ENCODE measurements around the gene PLA2G4D.

The PLA2G4D gene

DNA sequence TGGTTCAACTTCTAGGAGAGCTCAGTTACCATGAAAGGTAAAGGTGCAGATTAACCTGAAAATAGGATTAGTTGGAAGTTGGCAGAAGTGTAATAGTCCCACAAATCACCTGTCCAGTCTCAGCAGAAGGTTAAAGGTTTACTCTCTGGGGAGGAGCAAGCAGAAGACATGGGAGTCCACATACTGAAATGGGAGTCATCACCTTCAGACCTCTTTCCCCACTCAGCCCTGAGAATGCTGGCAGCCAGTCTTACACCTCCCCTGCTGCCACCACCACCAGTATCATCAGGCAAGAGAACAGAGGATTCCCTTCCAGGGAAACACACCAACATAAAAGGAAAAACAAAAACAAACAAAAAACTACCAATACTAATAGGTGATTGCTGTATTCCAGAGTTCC, 13.8 kb upstream of the PLA2G4D start:
- no peaks in the 10 kb centered on the region for H3K9me3 ChIP-seq (ENCODE audit: control insufficient read depth, low read length)
- H3K27ac ChIP-seq (ENCODE audit: insufficient read depth, low read length, poor library complexity, severe bottlenecking): no peak overlapping the region
- no peak for DNase-seq
- H3K4me1 ChIP-seq (ENCODE audit: control insufficient read depth, insufficient read depth, low read length, poor library complexity, severe bottlenecking): peaks cover 4% of the 10 kb centered on the region
- no peaks in the 10 kb centered on the region for H3K36me3 ChIP-seq (ENCODE audit: control insufficient read depth, insufficient read depth, low read length)
- no peak overlapping the region for H3K4me3 ChIP-seq (ENCODE audit: insufficient read depth, low read depth, low read length, poor library complexity, severe bottlenecking)
- H3K27me3 ChIP-seq (replicated peaks; ENCODE audit: control insufficient read depth, insufficient read depth, low read length, poor library complexity, severe bottlenecking): no peaks in the 10 kb centered on the region

GRCh38 chr15:42107473-42107872, 13.1 kb upstream of the PLA2G4D start:
- peaks cover 4% of the 10 kb centered on the region for H3K4me1 ChIP-seq (ENCODE audit: control insufficient read depth, insufficient read depth, low read length, poor library complexity, severe bottlenecking)
- no peaks in the 10 kb centered on the region for H3K36me3 ChIP-seq (ENCODE audit: control insufficient read depth, insufficient read depth, low read length)
- no peak overlapping the region for H3K27ac ChIP-seq (ENCODE audit: insufficient read depth, low read length, poor library complexity, severe bottlenecking)
- DNase-seq: no peak
- H3K4me3 ChIP-seq (ENCODE audit: insufficient read depth, low read depth, low read length, poor library complexity, severe bottlenecking): no peak overlapping the region
- no peaks in the 10 kb centered on the region for H3K9me3 ChIP-seq (ENCODE audit: control insufficient read depth, low read length)
- no peaks in the 10 kb centered on the region for H3K27me3 ChIP-seq (replicated peaks; ENCODE audit: control insufficient read depth, insufficient read depth, low read length, poor library complexity, severe bottlenecking)

DNA sequence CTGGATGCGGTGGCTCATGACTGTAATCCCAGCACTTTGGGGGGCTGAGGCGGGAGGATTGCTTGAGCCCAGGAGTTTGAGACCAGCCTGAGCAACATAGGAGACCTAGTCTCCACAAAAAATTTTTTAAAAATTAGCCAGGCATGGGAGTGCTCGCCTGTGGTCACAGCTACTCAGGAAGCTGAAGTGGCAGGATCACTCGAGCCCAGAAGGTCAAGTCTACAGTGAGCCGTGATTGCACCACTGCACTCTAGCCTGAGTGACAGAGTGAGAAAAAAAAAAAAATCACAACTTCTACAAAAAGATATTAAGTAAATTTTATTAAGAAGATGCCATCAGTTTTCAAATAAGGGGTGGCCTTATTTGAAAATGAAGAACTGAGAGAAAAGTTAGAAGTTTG, 11.9 kb upstream of the PLA2G4D start:
- Histone ChIP-seq H3K27me3 (replicated peaks; ENCODE audit: control insufficient read depth, insufficient read depth, low read length, poor library complexity, severe bottlenecking) (no peaks in the 10 kb centered on the region), H3K4me1 (ENCODE audit: control insufficient read depth, insufficient read depth, low read length, poor library complexity, severe bottlenecking) (peaks cover 4% of the 10 kb centered on the region), H3K9me3 (ENCODE audit: control insufficient read depth, low read length) (no peaks in the 10 kb centered on the region), H3K36me3 (ENCODE audit: control insufficient read depth, insufficient read depth, low read length) (no peaks in the 10 kb centered on the region), H3K4me3 (ENCODE audit: insufficient read depth, low read depth, low read length, poor library complexity, severe bottlenecking) (no peak overlapping the region), H3K27ac (ENCODE audit: insufficient read depth, low read length, poor library complexity, severe bottlenecking) (no peak overlapping the region)
- DNase-seq: no peak

GRCh38 chr15:42104095-42104891, 9.9 kb upstream of the PLA2G4D start:
- H3K27me3 ChIP-seq (replicated peaks; ENCODE audit: control insufficient read depth, insufficient read depth, low read length, poor library complexity, severe bottlenecking): no peaks in the 10 kb centered on the region
- DNase-seq: no peak
- H3K9me3 ChIP-seq (ENCODE audit: control insufficient read depth, low read length): no peaks in the 10 kb centered on the region
- no peak overlapping the region for H3K27ac ChIP-seq (ENCODE audit: insufficient read depth, low read length, poor library complexity, severe bottlenecking)
- peaks cover 4% of the 10 kb centered on the region for H3K4me1 ChIP-seq (ENCODE audit: control insufficient read depth, insufficient read depth, low read length, poor library complexity, severe bottlenecking)
- H3K4me3 ChIP-seq (ENCODE audit: insufficient read depth, low read depth, low read length, poor library complexity, severe bottlenecking): no peak overlapping the region
- H3K36me3 ChIP-seq (ENCODE audit: control insufficient read depth, insufficient read depth, low read length): no peaks in the 10 kb centered on the region

DNA sequence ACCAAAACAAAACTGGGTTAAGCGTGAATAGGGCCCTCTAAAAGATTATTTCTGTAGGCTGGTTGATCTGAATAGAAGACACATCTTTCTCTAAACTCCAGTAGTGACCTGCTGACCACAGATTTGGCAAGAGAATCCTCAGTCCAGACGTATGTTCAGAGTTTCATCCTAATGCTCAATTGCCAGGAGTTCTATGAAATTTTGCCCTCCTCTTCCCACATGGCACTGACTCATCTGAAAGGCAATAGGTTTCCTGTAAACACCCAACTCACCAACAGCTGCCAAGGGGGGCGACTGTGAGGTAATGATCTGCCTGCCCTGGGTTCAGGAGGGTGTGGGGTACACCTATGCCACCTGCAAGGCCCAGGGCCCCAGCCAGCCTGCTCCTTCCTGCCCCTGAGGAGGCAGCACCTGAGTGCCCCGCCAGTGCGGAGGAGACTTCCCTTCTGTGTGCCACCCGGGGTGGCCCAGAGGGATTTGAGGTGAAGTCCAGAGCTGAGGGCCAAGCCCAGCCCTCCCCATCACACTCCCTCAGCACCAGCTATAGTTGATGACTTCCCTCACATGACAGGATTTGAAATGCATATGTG, 8.4 kb upstream of the PLA2G4D start:
- Histone ChIP-seq H3K36me3 (ENCODE audit: control insufficient read depth, insufficient read depth, low read length) (no peaks in the 10 kb centered on the region), H3K4me1 (ENCODE audit: control insufficient read depth, insufficient read depth, low read length, poor library complexity, severe bottlenecking) (peaks cover 4% of the 10 kb centered on the region), H3K9me3 (ENCODE audit: control insufficient read depth, low read length) (no peaks in the 10 kb centered on the region), H3K4me3 (ENCODE audit: insufficient read depth, low read depth, low read length, poor library complexity, severe bottlenecking) (no peak overlapping the region), H3K27ac (ENCODE audit: insufficient read depth, low read length, poor library complexity, severe bottlenecking) (no peak overlapping the region), H3K27me3 (replicated peaks; ENCODE audit: control insufficient read depth, insufficient read depth, low read length, poor library complexity, severe bottlenecking) (no peaks in the 10 kb centered on the region)
- DNase-seq: no peak

- no peaks in the 10 kb centered on the region for H3K36me3 ChIP-seq (ENCODE audit: control insufficient read depth, insufficient read depth, low read length)
- no peak overlapping the region for H3K27ac ChIP-seq (ENCODE audit: insufficient read depth, low read length, poor library complexity, severe bottlenecking)
- no peaks in the 10 kb centered on the region for H3K27me3 ChIP-seq (replicated peaks; ENCODE audit: control insufficient read depth, insufficient read depth, low read length, poor library complexity, severe bottlenecking)
- no peak overlapping the region for H3K4me3 ChIP-seq (ENCODE audit: insufficient read depth, low read depth, low read length, poor library complexity, severe bottlenecking)
- H3K4me1 ChIP-seq (ENCODE audit: control insufficient read depth, insufficient read depth, low read length, poor library complexity, severe bottlenecking): no peaks in the 10 kb centered on the region
- H3K9me3 ChIP-seq (ENCODE audit: control insufficient read depth, low read length): no peaks in the 10 kb centered on the region
- no peak for DNase-seq
Observed at GRCh38 chr15:42101861-42102260, 7.5 kb upstream of the PLA2G4D start.

DNA sequence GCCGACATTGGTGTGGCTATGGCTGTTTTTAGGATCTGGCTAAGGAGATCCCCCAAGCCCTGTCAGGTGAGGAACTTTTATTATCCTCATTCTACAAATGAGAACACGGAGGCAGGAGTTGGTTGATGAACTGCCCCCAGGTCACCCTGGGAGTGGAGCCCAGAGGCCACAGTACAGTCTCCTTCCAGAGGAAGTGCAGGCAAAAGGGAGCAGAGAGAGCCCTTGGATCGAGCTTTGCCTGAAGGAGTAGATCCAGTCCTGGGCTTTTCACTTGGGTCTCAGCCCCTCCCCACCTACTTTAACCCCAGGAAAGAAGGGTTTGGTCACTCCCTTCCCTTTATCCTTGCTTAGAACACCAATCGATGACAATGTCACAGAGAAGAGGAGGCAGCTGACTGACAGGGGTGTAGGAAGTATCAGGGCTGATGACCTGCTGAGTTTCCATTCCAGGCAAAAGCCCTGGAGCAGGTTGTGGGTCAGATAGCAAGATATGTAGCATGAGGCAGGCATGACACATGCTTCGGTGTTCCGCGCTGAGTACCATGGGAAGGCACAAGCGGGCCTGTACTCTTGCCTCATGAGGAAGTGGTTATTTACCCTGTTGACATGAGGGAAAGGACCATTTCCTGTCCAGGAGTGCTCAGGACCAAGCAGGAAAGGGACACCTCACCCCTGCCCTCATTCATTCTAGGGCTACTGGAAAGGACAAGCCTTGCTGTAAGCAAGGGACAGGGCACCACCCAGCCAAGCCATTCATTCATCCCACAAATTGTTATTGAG, 5.8 kb upstream of the PLA2G4D start:
- no peak overlapping the region for H3K4me3 ChIP-seq (ENCODE audit: insufficient read depth, low read depth, low read length, poor library complexity, severe bottlenecking)
- no peaks in the 10 kb centered on the region for H3K27me3 ChIP-seq (replicated peaks; ENCODE audit: control insufficient read depth, insufficient read depth, low read length, poor library complexity, severe bottlenecking)
- H3K27ac ChIP-seq (ENCODE audit: insufficient read depth, low read length, poor library complexity, severe bottlenecking): no peak overlapping the region
- H3K9me3 ChIP-seq (ENCODE audit: control insufficient read depth, low read length): no peaks in the 10 kb centered on the region
- no peak for DNase-seq
- H3K36me3 ChIP-seq (ENCODE audit: control insufficient read depth, insufficient read depth, low read length): no peaks in the 10 kb centered on the region
- H3K4me1 ChIP-seq (ENCODE audit: control insufficient read depth, insufficient read depth, low read length, poor library complexity, severe bottlenecking): no peaks in the 10 kb centered on the region

GRCh38 chr15:42097018-42097417, 2.7 kb upstream of the PLA2G4D start:
- Histone ChIP-seq H3K27me3 (replicated peaks; ENCODE audit: control insufficient read depth, insufficient read depth, low read length, poor library complexity, severe bottlenecking) (no peaks in the 10 kb centered on the region), H3K4me1 (ENCODE audit: control insufficient read depth, insufficient read depth, low read length, poor library complexity, severe bottlenecking) (no peaks in the 10 kb centered on the region), H3K36me3 (ENCODE audit: control insufficient read depth, insufficient read depth, low read length) (no peaks in the 10 kb centered on the region)

GRCh38 chr15:42093966-42094365, 396 bp downstream of the PLA2G4D start:
- H3K27me3 ChIP-seq (replicated peaks; ENCODE audit: control insufficient read depth, insufficient read depth, low read length, poor library complexity, severe bottlenecking): no peaks in the 10 kb centered on the region
- DNase-seq: no peak
- H3K36me3 ChIP-seq (ENCODE audit: control insufficient read depth, insufficient read depth, low read length): no peaks in the 10 kb centered on the region
- no peaks in the 10 kb centered on the region for H3K4me1 ChIP-seq (ENCODE audit: control insufficient read depth, insufficient read depth, low read length, poor library complexity, severe bottlenecking)
- no peak overlapping the region for H3K4me3 ChIP-seq (ENCODE audit: insufficient read depth, low read depth, low read length, poor library complexity, severe bottlenecking)
- H3K27ac ChIP-seq (ENCODE audit: insufficient read depth, low read length, poor library complexity, severe bottlenecking): no peak overlapping the region
- no peaks in the 10 kb centered on the region for H3K9me3 ChIP-seq (ENCODE audit: control insufficient read depth, low read length)

More at GRCh38 chr15:42097018-42097417, 2.7 kb upstream of the PLA2G4D start:
- Histone ChIP-seq H3K9me3 (ENCODE audit: control insufficient read depth, low read length) (no peaks in the 10 kb centered on the region), H3K27ac (ENCODE audit: insufficient read depth, low read length, poor library complexity, severe bottlenecking) (no peak overlapping the region), H3K4me3 (ENCODE audit: insufficient read depth, low read depth, low read length, poor library complexity, severe bottlenecking) (no peak overlapping the region)
- DNase-seq: no peak

All from effector memory CD4-positive, alpha-beta T cell (primary cell).